ENCODE measurements around the gene CDC20.

CDC20 gene

GRCh38 chr1:43314233-43314632, 44.5 kb upstream of the CDC20 start:
- DNase-seq (ENCODE audit: low spot score): no peak
- TF ChIP-seq, protein P1, sequence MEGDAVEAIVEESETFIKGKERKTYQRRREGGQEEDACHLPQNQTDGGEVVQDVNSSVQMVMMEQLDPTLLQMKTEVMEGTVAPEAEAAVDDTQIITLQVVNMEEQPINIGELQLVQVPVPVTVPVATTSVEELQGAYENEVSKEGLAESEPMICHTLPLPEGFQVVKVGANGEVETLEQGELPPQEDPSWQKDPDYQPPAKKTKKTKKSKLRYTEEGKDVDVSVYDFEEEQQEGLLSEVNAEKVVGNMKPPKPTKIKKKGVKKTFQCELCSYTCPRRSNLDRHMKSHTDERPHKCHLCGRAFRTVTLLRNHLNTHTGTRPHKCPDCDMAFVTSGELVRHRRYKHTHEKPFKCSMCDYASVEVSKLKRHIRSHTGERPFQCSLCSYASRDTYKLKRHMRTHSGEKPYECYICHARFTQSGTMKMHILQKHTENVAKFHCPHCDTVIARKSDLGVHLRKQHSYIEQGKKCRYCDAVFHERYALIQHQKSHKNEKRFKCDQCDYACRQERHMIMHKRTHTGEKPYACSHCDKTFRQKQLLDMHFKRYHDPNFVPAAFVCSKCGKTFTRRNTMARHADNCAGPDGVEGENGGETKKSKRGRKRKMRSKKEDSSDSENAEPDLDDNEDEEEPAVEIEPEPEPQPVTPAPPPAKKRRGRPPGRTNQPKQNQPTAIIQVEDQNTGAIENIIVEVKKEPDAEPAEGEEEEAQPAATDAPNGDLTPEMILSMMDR (IDR thresholded peaks at IDR 0.05; ENCODE audit: extremely low read depth, missing control alignments): no peak

- TF ChIP-seq, protein P1 (IDR thresholded peaks at IDR 0.05; ENCODE audit: extremely low read depth, missing control alignments): no peak
- DNase-seq (ENCODE audit: low spot score): no peak
Measured at GRCh38 chr1:43315481-43315880, 43.3 kb upstream of the CDC20 start.

DNA sequence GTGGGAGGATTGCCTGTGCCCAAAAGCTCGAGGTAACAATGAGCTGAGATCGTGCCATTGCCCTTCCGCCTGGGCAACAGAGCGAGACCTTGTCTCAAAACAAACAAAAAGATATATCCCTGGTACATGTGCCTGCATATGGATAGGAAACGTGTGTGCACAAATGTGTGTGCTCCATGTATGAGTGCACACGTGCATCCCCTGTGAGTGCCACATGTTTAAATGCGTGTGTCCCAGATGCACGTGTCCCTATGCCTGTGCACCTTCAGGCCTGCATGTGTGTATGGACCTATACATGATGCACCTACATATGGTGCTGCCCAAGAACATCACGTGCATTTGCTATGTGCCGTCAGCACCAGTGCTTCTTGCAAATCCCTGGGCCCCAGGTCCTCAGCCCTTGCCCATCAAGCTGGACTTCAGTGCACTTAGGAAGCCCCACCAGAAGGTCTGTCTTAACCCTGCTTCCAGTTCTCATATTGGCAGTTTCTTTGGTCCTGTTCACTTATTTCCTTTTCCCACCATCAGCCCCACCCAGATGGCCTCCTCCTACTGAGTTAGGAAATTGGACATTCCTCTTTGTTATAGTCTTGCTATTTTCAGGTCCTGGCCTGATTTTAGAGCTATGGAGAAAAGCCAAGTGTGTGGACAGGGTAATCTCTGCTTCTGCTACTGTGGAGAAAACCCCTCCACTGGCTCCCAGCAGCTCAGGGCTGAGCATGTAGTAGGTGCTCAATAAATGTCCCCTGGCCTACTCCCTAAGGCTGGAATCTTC, 42.6 kb upstream of the CDC20 start:
- TF ChIP-seq, protein P1 (IDR thresholded peaks at IDR 0.05; ENCODE audit: extremely low read depth, missing control alignments): no peak
- no peak for DNase-seq (ENCODE audit: low spot score)

DNA sequence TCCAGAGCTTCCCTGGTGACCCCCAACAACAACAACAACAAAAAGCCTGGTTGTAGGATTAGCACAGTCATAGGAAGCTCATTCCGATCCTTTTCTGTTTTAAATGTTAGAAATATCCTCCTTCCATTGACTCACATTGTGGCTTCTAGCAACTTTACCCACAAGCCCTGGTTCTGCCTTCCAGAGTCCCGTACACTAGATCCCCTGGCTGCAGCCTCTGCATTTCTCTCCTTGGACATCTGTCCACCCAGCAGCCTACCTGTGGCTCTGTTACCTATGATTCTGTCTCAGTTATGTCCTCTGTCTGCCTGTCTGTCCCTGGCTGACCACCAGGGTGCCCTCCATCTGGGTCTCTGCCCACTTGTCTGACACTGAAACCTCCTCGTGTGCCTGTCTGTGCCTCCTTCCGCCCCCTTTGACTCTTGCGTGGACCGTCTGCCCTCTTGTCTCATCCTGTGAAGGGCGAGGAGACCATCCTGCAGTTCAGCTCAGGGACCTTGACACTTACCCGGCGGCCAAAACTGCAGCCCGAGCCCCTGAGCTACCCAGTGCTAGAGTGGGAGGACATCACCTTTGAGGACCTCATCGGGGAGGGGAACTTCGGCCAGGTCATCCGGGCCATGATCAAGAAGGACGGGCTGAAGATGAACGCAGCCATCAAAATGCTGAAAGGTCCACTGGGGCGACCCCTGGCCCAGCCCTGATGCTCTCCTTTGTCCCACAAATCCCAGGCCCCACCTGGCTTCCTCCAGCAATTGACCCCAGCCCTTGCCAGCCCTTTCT, 41.9 kb upstream of the CDC20 start:
- no peak for DNase-seq (ENCODE audit: low spot score)

GRCh38 chr1:43317817-43318471, 40.8 kb upstream of the CDC20 start:
- no peak for DNase-seq (ENCODE audit: low spot score)

More for the DNA sequence above, 41.9 kb upstream of the CDC20 start:
- TF ChIP-seq, protein P1 (IDR thresholded peaks at IDR 0.05; ENCODE audit: extremely low read depth, missing control alignments): no peak

DNA sequence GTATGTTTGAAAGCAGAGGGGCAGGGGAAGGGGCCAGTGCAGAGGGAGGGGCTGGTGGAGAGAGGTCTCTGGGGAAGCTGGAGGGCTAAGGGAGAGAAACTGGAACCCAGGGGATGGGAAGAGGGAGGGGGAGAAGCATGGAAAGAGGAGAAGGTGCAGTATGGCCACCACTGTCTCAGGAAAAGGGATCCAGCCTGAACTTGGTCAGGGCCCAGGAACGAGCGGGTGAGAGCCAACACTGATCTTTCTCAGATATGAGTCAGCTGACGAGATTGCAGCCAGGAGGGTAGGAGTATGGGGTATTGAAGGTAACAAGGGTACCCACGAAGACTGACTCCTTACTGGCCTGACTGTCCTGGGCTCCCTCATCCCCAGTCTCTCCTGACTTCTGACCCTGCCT, 40.0 kb upstream of the CDC20 start:
- TF ChIP-seq, protein P1 (IDR thresholded peaks at IDR 0.05; ENCODE audit: extremely low read depth, missing control alignments): no peak
- no peak for DNase-seq (ENCODE audit: low spot score)

More at GRCh38 chr1:43317817-43318471, 40.8 kb upstream of the CDC20 start:
- TF ChIP-seq, protein P1 (IDR thresholded peaks at IDR 0.05; ENCODE audit: extremely low read depth, missing control alignments): no peak

DNA sequence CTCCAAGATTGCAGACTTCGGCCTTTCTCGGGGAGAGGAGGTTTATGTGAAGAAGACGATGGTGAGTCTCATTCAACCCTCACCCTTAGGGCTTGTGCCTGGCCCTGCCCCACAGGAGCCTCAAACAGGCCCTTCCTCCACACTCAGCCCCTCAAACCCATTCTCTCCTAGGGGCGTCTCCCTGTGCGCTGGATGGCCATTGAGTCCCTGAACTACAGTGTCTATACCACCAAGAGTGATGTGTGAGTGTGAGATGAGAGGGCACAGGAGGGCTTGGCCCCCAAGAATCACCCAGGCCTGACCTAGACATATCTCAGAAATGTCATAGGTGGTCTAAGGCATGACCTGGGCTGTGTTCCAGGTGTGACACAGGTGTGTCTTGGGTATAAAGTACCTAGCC, 39.5 kb upstream of the CDC20 start:
- no peak for DNase-seq (ENCODE audit: low spot score)
- TF ChIP-seq, protein P1 (IDR thresholded peaks at IDR 0.05; ENCODE audit: extremely low read depth, missing control alignments): no peak
